GM19043 (cell line): ENCODE data around the gene ATP12A.

Experiments
- ATAC-seq: cut with Tn5 transposase; IDR thresholded peaks from one replicate; pipeline ENCODE4 v1.9.1; 2021; ENCODE audit warnings: low read depth; ENCODE audit not compliant: unreplicated experiment

ATP12A gene

GRCh38 chr13:24684600-24684998 is 4.4 kb downstream of the ATP12A start:
- peak; percentile 31 for ATAC-seq

GRCh38 chr13:24685314-24685713 is 5.1 kb downstream of the ATP12A start:
- ATAC-seq: no peak

GRCh38 chr13:24687611-24688010 is 7.4 kb downstream of the ATP12A start:
- ATAC-seq: no peak

- ATAC-seq: no peak
Measured at GRCh38 chr13:24688111-24688510, 7.9 kb downstream of the ATP12A start.

- no peak for ATAC-seq
Measured at GRCh38 chr13:24688950-24689349, 8.7 kb downstream of the ATP12A start.

- no peak for ATAC-seq
Measured at GRCh38 chr13:24691381-24691780, 11.2 kb downstream of the ATP12A start.

GRCh38 chr13:24692561-24692960 is 12.4 kb downstream of the ATP12A start:
- no peak for ATAC-seq

GRCh38 chr13:24693862-24694471 is 13.8 kb downstream of the ATP12A start:
- no peak for ATAC-seq

GRCh38 chr13:24694907-24695306 is 14.7 kb downstream of the ATP12A start:
- no peak for ATAC-seq

- ATAC-seq: no peak
Measured at GRCh38 chr13:24698686-24699085, 18.5 kb downstream of the ATP12A start.

GRCh38 chr13:24699541-24699940 is 19.3 kb downstream of the ATP12A start:
- no peak for ATAC-seq

GRCh38 chr13:24700539-24700938 is 20.3 kb downstream of the ATP12A start:
- ATAC-seq: no peak

GRCh38 chr13:24706886-24707585 is 26.8 kb downstream of the ATP12A start:
- ATAC-seq: no peak

- ATAC-seq: peak; percentile 84
Measured at GRCh38 chr13:24709186-24709913, 29.1 kb downstream of the ATP12A start.

- no peak for ATAC-seq
Measured at GRCh38 chr13:24713022-24713421, 32.8 kb downstream of the ATP12A start.

GRCh38 chr13:24716011-24716410 is 35.8 kb downstream of the ATP12A start:
- ATAC-seq: no peak

GRCh38 chr13:24716446-24716845 is 36.2 kb downstream of the ATP12A start:
- ATAC-seq: no peak

- no peak for ATAC-seq
Measured at GRCh38 chr13:24717217-24717616, 37.0 kb downstream of the ATP12A start.

GRCh38 chr13:24718192-24718965 is 38.2 kb downstream of the ATP12A start:
- ATAC-seq: no peak

- ATAC-seq: no peak
Measured at GRCh38 chr13:24719139-24719538, 38.9 kb downstream of the ATP12A start.

GRCh38 chr13:24723206-24723605 is 43.0 kb downstream of the ATP12A start:
- ATAC-seq: no peak
